Activated CD4-positive, alpha-beta T cell treated with anti-CD3 and anti-CD28 coated beads, Interleukin-2, Interleukin-6, amounts not matched to agents 100 ng/mL and 50 ng/mL, durations not matched to agents 16 hours and 8 hours (primary cell): Measurements from ENCODE around the gene MRGPRF.

Experiments
- DNase-seq: peaks from one replicate; pipeline ENCODE4 v3.0.0-alpha.2; 2020

The MRGPRF gene

DNA sequence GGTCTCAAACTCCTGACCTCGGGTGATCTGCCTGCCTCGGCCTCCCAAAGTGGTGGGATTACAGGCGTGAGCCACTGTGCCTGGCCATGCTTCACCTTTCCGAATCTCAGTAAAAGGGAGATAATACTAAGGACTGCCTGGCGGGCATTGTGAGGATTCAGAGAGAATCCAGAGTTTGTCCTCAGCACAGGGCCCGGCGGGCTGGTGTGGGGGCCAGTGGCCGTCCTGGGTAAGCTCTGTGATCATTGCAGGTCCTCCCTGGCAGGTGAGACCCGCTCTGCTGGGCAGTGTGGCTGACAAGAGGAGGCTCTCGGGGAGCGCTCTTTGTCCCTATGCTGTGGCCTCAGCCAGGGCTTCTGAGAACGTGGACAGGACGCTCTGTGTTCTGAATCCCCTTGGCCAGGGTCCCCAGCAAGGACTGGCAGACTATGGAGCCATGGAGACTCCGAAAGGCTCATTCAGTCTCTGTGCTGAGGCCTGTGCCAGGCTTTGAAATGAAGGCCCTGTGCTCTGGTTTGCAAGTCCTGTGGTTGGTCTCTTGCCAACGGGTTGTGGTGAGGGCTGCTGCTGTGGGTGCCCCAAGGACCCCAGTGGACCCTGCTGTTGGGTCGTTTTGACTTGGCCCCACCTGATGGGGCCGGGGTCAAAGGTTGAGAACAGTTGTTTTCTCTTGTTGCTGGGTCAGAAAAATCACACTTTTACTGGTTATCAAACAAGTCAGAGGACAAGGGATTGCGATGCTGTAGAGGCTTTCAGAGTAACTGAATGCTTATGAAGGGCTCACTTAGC, 37.7 kb upstream of the MRGPRF start:
- no peak for DNase-seq

DNA sequence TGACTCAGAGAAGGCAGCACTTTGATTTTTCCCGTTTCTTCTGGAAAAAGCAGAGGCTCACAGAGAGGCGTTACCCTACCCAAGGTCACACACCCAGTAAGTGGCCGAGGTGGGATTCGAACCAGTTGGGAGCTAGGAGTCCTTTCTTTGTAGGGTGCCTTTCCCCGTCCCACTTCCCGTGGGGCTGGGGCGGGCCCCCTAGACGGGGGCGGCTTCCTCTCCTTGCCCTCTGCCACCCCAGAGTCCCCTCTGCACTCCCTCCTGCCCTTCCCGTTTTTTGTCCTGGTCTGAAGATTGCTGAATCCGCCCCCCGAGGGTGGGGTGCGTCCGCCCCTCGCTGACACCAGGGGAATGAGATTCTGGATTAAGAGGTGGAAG, 36.4 kb upstream of the MRGPRF start:
- DNase-seq = peak; percentile 30

DNA sequence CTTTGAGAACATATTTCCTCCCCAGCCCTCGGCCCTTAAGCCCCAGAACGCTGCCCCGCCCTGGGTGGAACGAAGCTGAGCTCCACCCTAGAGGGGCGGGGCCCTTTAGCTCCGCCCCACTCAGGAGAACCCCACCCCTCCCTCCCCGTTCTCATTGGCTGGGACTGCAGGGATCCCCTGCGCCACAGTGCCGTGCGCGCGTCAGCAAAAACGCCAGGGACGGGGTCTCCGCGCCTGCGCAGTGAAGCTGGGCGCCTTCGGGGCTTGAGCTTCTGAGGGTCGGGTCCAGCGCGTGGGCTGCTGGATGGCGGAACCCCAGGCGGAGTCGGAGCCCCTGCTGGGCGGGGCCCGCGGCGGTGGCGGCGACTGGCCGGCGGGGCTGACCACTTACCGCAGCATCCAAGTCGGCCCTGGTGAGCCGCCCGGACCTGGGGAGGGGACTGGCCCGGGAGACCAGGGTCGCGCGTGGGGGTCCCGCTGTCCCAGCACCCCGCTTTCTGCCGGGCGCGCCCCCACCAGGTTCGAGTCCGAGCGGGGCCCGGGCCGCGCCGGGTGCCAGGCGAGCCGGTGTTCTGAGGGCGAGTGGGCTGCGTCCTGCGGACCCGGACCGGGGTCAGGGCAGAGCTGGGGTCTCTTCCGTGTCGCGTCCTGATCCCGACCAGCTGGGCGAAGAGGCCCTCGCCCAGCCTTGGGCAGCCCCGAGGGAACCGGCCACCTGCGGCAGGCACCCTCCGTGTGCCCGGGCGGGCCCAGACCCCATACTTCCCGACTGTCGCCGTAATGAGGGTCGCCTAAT, 35.8 kb upstream of the MRGPRF start, which contains the start of gene TPCN2:
Gene TPCN2, plus strand, starts transcription at position 239 of the 796 bp plus-strand sequence. Its CDS starts 66 bp downstream, at position 305.
- peak; percentile 95 for DNase-seq

DNA sequence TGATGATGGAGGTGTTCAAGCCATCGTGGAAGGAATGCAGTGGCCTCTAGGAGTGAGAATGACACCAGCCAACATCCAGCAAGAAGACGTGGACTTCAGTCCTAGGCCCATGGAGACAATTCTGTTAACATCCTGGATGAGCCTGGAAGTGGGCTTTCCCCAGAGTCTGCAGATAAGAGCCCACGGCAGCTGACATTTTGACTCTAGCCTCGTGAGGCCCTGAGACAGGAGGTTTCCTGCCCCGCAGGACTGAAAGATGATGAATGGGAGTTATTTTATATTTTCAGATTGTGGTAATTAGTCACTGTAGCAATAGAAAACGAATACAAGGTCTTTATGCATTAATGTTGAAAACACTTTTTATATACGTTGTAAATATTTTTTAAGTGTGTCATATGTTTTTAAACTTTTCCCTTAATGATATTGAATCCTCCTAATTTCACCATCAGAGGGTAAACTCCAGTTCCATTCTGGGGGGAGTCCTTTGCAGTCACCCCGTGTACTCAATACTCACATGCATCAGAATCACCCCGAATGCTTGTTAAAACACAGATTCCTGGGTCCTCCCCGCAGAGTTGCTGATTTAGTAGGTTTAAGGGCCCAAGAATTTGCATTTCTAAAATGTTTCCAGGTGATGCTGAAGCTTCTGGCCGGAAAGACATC, 35.1 kb upstream of the MRGPRF start:
- DNase-seq = no peak

DNA sequence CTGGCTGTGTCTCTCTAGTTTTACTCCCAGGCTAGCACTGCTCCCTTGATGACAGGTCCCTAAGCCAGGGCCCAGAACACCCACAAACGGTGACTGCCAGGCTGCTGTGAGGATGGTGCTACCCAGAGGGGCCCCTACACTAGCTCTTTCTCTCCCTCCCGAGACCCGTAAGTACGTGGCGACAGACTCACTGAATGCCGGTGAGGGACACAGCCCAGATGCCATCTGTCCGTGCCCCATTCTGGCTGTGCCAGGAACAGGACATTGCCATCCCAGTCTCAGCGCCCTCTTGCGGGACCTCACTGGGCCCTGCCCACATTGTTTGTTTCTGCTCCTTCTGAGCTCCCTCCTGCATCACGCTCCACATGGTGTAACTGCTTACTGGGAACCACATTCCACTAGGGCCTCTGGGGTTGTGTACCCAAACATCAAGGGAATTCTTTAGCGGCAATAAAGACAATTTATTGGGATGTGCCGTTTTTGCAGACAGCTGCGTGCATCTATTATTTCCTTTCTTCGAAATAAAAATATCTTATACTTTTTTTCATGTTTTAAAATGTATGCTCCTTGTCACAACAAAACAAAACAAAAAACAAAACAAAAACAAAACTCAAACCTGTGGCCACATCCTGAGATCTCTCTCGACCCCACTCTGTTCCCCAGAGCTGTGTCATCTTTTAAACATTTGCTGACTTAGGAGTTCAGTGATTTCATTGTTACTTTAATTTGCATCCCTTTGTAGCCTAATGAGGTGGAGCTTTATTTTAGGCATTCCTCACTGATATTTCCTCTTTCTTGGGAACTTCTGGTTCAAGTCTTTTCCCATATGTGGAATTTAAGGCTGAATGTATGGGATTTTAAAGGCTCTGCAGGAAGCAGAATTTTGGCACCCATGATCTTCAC, 31.3 kb upstream of the MRGPRF start:
- DNase-seq = peak; percentile 31

DNA sequence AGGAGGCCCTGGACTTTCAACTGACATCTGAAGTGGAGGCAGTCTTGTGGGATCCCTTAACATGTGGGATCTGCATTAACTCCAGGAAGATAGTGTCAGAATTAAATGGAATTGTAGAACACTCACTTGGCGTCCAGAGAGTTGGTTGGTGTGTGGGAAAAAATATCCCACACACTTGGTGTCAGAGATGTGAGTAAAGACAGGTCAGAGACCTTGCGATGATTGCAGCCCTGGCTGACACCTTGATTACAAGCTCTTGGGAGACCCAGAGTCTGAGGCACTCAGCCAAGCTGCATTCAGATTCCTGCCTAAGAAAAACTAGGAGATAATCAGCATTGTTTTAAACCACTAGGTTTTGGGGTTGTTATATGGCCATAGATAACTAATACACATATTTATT, 28.5 kb upstream of the MRGPRF start:
- no peak for DNase-seq

DNA sequence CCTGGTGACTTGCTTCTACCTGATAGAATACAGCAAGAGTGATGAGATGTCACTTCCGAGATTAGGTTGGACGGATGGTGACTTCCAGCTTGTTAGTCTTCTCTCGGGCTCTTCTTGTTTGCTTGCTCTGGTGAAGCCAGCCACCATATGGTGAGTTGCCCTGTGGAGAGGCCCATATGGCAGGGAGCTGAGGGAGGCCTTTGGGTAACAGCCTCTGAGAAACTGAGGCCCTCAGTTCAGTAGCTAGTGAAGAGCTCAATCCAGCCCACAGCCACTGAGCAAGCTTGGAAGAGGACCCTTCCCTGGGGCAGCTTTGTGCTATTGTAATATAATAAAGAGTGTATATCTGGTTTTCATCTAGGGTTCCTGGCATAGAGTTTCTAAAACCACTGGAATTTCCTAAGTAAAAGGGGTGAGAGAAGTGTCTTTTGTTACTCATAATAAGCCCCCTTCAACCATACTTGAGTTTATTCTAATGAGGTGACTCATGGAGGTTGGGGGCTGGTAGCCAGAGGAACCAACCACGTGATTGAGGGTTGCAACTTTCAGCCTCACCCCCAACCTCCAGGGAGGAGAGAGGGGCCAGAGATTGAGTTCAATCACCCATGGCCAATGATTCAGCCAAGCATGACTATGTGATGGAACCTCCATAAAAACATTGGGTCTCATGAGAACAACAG, 27.7 kb upstream of the MRGPRF start:
- DNase-seq = no peak

DNA sequence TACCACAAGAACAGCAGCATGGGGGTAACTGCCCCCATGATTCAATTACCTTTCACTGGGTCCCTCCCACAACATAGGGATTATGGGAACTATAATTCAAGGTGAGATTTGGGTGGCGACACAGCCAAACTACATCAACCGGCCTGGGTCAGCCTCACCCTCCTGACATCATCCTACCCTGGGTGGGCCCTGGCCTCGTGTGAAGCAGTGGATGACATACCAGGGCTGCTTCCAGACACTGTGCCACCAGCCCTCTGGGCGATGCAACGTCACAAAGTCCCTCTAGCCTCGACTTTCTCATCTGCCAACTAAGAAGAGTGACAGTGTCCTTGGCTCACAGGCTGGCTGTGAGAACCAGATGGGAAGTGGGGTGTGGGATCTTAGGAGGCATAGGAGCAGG, 27.0 kb upstream of the MRGPRF start:
- no peak for DNase-seq

DNA sequence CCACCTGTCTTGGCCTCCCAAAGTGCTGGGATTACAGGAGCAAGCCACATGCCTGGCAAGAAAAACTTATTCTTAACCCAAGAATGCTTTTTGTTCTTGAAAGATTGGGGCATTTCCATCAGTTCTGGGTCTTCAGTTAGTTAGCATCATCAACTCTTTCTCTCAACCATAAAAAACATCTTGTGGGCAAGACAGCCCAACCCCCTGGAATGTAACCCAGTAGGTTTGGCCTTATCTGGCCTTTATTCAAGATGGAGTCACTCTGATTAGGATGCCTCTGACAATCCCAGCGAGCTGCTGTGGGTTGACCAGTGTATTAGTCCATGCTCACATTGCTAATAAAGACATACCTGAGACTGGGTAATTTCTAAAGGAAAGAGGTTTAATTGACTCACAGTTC, 26.5 kb upstream of the MRGPRF start:
- no peak for DNase-seq

DNA sequence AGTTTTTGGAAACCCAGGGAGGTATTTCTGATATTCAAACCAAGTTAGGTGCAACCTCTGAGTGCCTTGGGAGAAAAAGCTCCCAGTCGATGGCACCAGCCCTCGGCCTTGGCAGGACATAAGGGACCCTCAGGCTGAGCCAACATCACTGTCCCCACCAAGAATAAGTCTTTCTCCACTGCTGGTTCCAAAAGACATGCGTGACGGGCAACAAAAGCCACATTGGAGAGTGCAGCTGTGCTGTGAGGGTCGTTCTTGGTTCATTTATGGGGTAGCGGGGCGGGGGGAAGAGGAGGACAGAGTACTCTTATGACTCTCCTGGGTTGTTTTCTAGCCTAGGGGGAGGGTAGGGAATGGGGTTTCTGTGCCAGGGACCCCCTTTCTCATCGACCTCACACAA, 24.5 kb upstream of the MRGPRF start:
- no peak for DNase-seq

DNA sequence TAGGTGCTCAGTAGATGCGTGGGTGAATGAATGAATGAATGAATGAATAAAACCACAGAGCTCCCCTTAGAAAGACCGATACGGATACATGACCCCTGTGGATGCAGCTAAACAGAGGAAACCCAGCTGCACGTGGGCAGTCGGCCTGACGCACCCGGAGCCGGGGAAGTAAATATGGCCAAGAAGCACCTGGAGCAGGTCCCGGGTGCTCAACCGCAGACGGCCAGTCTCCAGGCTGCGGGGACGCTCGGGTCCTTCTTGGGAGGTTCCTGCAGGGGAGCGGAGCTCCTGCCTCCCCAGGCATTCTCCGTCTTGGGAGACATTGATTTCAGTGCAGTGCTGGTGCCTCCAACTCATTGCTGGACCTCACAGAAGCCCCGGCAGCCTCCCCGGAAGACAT, 24.0 kb upstream of the MRGPRF start:
- no peak for DNase-seq

DNA sequence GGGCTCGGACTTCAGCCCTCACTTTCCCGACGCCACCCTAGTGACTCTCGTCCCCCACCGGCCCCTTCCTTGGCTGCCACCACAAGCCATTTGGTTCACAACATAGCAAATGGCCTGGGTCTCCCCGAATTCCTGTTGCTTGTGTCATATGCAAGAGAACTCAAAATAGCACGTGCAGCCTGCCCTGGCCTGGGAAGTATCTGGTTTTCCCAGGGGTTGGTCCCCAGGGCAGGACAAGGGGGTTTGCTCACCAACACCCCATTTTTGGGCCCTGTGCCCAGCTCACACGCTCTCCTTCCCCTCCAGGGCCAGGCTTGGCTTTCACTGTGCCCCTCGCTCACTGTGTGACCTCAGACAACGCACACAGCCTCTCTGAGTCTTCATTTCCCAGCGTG, 22.9 kb upstream of the MRGPRF start:
- no peak for DNase-seq

DNA sequence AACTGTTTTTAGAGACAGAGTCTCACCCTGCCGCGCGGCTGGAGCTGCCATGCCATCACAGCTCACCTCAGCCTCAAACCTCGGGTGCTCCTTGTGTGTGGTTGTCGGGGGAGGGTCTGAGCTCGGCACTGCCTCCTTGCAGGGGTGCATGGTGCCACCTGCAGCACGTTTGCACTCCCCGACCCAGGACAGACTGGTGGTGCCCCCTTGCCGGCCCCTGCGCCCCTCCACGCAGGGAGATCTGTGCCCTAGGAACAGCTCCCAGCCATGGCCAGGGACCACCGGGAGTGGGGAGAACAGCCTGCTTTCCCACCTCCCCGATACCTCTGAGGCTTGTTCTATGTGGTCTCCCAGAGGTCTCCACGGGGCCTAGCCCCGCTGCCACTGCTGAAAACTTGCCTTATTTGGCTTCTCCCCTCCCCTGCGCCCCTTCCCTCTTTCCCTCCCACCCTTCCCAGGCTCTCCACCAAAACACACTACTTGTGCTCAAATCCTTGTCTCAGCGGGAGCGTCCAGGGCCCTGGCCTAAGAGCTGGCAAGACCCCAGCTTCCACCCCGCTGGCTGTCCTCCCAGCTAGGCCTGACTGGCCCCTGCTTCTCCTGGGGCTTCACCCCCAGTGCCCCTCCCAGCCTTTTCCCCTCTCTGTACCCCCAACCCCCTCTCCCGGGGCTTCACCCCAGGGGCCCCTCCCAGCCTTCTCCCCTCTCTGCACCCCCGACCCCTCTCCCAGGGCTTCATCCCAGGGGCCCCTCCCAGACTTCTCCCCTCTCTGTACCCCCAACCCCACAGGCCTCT, 22.3 kb upstream of the MRGPRF start:
- DNase-seq = no peak

DNA sequence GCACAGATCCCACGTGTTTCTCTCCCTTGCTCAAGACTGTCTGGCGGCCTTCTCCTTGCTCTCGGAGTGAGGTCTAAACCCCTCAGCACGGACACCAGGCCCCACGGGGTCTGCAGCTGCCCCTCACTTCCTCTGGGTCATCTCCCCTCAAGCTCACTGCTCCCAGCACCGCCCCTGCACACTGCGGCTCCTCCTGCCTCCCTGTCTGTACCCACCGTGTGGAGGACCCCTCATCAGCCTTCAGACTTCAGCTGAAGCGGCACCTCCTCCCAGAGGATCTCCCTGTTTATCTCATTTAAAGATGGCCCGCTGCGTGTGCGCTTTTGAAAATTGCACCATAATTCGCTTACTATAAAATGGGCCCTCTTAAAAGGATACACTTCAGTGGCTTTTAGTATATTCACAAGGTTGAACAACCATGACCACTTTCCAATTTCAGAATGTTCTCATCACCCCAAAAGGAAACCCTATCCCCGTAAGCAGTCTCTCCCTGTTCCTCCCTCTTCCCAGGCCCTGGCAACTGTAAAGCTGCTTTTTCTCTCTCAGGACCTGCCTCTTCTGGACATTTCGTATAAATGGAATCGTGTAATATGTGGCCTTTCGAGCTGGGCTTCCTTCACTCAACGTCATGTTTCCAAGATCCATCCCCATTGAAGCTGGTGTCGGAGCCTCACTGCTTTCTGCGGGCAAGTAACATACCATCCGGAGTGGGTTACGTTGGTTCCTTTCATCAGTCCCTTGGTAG, 21.2 kb upstream of the MRGPRF start:
- DNase-seq = no peak

DNA sequence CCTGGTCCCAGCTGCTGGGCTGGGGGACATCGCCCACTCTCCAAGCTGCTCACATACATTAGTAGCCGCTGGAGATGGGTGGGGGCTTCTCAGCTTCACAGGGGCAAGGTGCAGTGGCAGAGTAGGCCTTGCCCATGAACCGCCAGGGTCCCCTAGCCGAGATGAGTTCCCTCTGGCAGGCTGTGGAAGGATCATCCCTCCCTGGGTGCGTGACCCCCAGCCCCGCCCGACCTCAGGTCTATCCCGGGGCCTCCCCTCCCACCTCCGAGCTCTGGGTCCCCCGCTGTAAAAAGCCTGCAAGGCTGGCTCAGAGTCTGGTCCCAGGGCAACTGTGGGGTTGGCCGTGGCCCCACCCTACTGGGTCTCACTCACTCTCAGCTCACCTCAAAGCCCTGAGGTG, 20.4 kb upstream of the MRGPRF start:
- DNase-seq = no peak

DNA sequence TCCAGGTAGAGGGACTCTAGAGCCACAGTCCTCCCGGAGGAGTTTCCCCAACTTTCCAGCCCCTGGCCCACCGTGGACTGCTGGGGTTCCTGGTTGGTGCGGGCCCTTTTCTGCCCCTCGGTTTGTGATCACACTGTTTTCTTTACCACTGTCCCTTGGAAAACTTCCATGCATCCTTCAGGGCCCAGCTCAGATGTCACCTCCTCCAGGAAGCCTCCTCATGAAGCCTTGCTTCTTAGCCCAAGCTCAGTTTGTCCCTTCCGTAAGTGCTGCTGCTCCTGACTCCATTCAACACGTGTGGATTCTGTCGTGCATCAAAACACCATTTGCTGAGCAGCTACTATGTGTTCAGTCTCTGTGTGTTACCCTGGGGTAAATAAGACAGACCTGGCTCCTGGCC, 19.8 kb upstream of the MRGPRF start:
- DNase-seq = no peak

DNA sequence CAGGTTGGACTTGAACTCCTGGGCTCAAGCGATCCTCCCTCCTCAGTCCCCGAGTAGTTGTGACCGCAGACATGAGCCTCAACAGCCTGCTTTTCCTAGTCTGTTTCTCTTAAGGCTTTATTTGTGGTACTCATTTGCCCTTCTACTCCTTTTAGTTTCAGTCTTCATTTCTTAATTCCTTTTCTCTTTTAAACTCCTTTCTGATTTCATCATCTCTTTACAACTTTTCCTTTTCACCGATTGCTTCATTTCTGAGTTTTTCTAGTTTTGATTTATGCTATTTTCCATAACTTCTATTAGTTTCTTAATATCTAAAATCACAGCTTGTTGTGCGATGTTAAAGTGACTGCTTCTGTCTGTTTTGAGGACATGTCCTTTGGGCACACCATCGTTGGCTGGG, 17.3 kb upstream of the MRGPRF start:
- DNase-seq = no peak

DNA sequence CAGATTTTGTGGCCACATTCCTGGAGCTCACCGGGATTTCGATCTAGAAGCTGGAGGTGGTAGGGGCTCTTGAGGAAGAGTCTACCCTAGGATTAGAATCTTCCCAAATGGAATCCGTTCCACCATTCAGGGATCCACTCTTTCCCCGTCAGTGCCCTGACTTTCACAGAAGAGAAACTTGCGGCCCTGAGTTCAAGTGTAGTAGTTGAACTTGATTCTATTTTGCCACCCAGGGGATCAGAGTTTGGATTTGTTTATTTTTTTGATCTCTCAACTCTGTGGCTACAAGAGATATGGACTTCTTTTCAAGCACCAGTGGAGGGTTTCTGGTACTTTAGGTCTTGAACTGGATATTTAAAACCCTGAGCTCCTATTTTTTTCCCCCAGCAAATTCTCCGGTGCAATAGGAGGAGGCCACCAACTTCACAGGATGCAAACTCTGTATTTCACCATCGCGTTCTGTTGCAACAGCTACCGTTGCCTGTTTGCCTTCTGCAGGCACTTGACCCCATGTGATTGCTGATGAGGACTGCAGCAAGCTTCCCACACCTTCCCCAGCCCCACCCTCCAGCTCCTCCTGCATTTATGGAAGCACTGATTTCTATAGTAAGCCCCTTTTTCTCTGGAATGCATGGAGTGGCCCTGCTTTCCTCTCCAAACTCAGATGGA, 14.8 kb upstream of the MRGPRF start:
- DNase-seq = no peak

DNA sequence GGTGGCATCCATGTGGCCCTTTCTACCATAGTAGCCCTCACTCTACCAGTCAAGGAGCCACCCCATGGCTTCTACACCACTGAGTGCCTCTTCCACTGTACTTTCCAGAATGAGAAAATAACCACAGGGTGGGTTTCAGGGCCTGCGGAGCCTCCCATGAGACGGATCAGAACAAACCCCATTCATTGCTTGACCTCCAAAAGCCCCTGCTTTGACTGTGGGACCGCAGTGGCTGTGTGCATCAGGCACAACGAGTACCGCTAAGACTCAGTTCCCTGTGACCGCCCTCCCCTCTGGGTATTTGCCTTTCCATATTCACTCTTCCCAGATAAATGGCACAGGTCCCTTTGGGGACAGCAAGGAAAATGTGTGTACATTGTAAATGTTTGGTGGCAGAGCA, 11.5 kb upstream of the MRGPRF start:
- DNase-seq = no peak

DNA sequence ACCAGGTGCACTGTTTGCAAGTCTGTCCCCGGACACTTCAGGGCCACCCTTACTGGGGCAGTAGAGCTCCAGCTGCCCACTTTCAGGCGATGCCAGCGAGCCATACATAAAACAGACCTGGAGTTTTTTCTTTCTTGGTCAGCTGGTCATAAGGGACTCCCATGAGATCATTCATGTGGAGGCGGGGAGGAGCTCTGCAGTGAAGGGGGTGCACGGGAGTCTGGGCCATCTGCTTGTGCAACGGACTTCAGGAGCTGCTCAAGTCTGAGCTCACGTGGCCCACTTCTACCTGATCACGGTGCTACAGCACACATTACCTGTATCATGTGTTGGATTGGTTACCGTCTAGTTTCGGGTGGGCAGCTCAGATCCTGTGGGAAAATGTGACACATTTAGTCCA, 9.2 kb upstream of the MRGPRF start:
- DNase-seq = no peak
